A549 treated with CORT108297 at 1 μM for 4 hours (cell line): Measurements from ENCODE around the gene GPR179. TPM values are rescaled to one million over a fixed set of nuclear protein-coding genes. Genes with fewer than 3 reads are reported as not detected.

Experiments used
- total RNA-seq: library from RNA; stranded (reverse); fragments of 200-300 nt; extraction: Qiagen RNA extraction; gene quantifications from 5 replicates; pipeline ENCODE4 v1.2.3, GENCODE V29; 2022

GPR179 gene
- 0.02 to 0.06 TPM (median 0.03 TPM) in 5 replicates for total RNA-seq

GRCh38 chr17:38343608-38344419 is at the start of gene GPR179:
Gene GPR179 (minus strand): TSS chr17:38343956. CDS start chr17:38343789, 167 bp downstream.

GRCh38 chr17:38351412-38352222 is 7.9 kb upstream of the GPR179 start, which contains the start of gene SOCS7:
Gene SOCS7 (plus strand): TSS chr17:38351844. CDS start chr17:38352053, 209 bp downstream.

GRCh38 chr17:38296834-38297517 is 46.8 kb downstream of the GPR179 start, which contains the start of gene MRPL45:
Gene MRPL45 (plus strand): TSS chr17:38297168. CDS start chr17:38297184, 16 bp downstream.

Other genes with a start within 250 kb of the GPR179 start
- not detected in 5 replicates for gene TBC1D3E, start 216.0 kb downstream of the GPR179 start, total RNA-seq
- not detected in 5 replicates for gene TBC1D3, start 151.4 kb downstream of the GPR179 start, total RNA-seq
- gene MRPL45, start 46.8 kb downstream of the GPR179 start, total RNA-seq = 59.4 to 67.6 TPM (median 62.0 TPM) in 5 replicates
- 12.0 to 16.5 TPM (median 15.2 TPM) in 5 replicates for gene SOCS7, start 7.9 kb upstream of the GPR179 start, total RNA-seq
- 37.4 to 54.9 TPM (median 48.2 TPM) in 5 replicates for gene ARHGAP23, start 84.5 kb upstream of the GPR179 start, total RNA-seq